Glutamatergic neuron (in vitro differentiated cells): ENCODE results near the gene GFRAL. TPM values are rescaled to one million over a fixed set of nuclear protein-coding genes. Genes with fewer than 3 reads are reported as not detected.
"Not testable (repeated sequence)": the region's sequence is repeated elsewhere in the genome, so short reads cannot be mapped to it uniquely, and the experiment has no call there.

Experiments
- DNase-seq: peaks from one replicate; pipeline ENCODE4 v3.0.0; 2022
- H3K27ac Mint-ChIP-seq: one replicate; pipeline ENCODE4 v1.8.0; 2020; ENCODE audit warnings: mild to moderate bottlenecking, mixed read lengths, inconsistent platforms; ENCODE audit not compliant: unreplicated experiment
- H3K27me3 Mint-ChIP-seq: one replicate; pipeline ENCODE4 v1.8.0; 2020; ENCODE audit warnings: mild to moderate bottlenecking, moderate library complexity, mixed read lengths, inconsistent platforms; ENCODE audit not compliant: unreplicated experiment
- H3K36me3 Mint-ChIP-seq: one replicate; pipeline ENCODE4 v1.8.0; 2020; ENCODE audit warnings: mild to moderate bottlenecking, mixed read lengths, inconsistent platforms; ENCODE audit not compliant: unreplicated experiment
- H3K4me1 Mint-ChIP-seq: one replicate; pipeline ENCODE4 v1.8.0; 2020; ENCODE audit warnings: mild to moderate bottlenecking, low read depth, mixed read lengths, inconsistent platforms; ENCODE audit not compliant: unreplicated experiment
- H3K4me3 Mint-ChIP-seq: one replicate; pipeline ENCODE4 v1.8.0; 2020; ENCODE audit warnings: mild to moderate bottlenecking, mixed read lengths, inconsistent platforms; ENCODE audit not compliant: unreplicated experiment
- H3K9me3 Mint-ChIP-seq: one replicate; pipeline ENCODE4 v1.8.0; 2020; ENCODE audit warnings: mild to moderate bottlenecking, moderate library complexity, mixed read lengths, inconsistent platforms; ENCODE audit not compliant: unreplicated experiment
- total RNA-seq: library from RNA; stranded (reverse); fragmentation: NEBNext Ultra II Directional; extraction: Animal tissue kit (Norgen Biotek cat#: 25700); gene quantifications from one replicate; pipeline ENCODE4 v1.2.1, GENCODE V29; 2021; ENCODE audit not compliant: unreplicated experiment
- TF ChIP-seq, protein P1 (sequence below): fragments of 200-600 bp; sonication (generic); IDR thresholded peaks from one replicate; pipeline ENCODE4 v1.5.0; 2021; ENCODE audit not compliant: partially characterized antibody, unreplicated experiment

Gene GFRAL
- total RNA-seq, 1 donor from 2014 or later: not detected

- H3K36me3 Mint-ChIP-seq: no peaks in the 10 kb centered on the region
- H3K4me1 Mint-ChIP-seq: no peaks in the 10 kb centered on the region
- TF ChIP-seq, protein P1, sequence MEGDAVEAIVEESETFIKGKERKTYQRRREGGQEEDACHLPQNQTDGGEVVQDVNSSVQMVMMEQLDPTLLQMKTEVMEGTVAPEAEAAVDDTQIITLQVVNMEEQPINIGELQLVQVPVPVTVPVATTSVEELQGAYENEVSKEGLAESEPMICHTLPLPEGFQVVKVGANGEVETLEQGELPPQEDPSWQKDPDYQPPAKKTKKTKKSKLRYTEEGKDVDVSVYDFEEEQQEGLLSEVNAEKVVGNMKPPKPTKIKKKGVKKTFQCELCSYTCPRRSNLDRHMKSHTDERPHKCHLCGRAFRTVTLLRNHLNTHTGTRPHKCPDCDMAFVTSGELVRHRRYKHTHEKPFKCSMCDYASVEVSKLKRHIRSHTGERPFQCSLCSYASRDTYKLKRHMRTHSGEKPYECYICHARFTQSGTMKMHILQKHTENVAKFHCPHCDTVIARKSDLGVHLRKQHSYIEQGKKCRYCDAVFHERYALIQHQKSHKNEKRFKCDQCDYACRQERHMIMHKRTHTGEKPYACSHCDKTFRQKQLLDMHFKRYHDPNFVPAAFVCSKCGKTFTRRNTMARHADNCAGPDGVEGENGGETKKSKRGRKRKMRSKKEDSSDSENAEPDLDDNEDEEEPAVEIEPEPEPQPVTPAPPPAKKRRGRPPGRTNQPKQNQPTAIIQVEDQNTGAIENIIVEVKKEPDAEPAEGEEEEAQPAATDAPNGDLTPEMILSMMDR: no peak
- no peak for DNase-seq
- no peak overlapping the region for H3K4me3 Mint-ChIP-seq
- H3K9me3 Mint-ChIP-seq: no peaks in the 10 kb centered on the region
- no peaks in the 10 kb centered on the region for H3K27me3 Mint-ChIP-seq
- no peak overlapping the region for H3K27ac Mint-ChIP-seq
Measured at GRCh38 chr6:55290736-55291135, 36.5 kb upstream of the GFRAL start.

- TF ChIP-seq, protein P1: peak; percentile 30
- Mint-ChIP-seq H3K36me3 (no peaks in the 10 kb centered on the region), H3K27ac (no peak overlapping the region), H3K27me3 (no peaks in the 10 kb centered on the region), H3K4me1 (no peaks in the 10 kb centered on the region), H3K9me3 (no peaks in the 10 kb centered on the region), H3K4me3 (no peak overlapping the region)
- DNase-seq: no peak
Measured at GRCh38 chr6:55293116-55293515, 34.2 kb upstream of the GFRAL start.

GRCh38 chr6:55297214-55297613, 30.1 kb upstream of the GFRAL start:
- H3K4me1 Mint-ChIP-seq, H3K27ac Mint-ChIP-seq, H3K9me3 Mint-ChIP-seq, H3K36me3 Mint-ChIP-seq, DNase-seq, H3K27me3 Mint-ChIP-seq, H3K4me3 Mint-ChIP-seq: not testable (repeated sequence)

DNA sequence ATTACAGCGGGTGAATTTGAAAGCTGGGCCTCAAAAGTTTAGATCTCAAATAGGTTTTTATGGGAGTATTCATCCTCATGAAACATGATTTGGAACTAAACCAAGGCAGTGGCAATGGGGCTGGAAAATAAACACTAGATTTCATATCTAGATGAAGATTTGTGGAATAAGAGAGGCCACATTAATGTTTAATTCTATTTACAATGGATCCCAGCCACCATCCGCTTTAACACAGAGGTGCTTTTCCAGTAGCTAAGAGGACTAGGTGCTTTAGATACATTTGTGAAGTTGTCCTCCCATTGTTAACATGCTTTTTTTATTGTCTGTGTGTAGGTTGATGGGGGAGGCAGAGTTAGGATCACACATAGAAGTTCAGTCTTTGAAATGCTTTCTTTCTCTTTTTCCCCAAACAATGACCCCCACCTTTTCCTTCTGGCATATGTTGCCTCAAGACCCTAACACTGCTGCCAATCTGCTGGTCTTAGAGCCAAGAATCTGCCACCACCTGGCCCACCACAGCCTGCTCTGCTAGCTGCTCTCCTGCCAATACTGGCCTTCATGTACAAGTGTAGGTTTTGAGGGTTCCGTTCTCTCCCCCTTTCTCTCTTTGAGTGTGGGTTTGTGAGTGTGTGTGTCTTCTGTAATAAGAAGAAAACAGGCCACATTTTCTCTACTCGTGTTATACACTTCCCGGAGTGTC, 27.8 kb upstream of the GFRAL start:
- Mint-ChIP-seq H3K36me3 (no peaks in the 10 kb centered on the region), H3K9me3 (no peaks in the 10 kb centered on the region), H3K4me3 (no peak overlapping the region), H3K4me1 (peaks cover 4% of the 10 kb centered on the region), H3K27ac (peak overlapping the region; percentile 36), H3K27me3 (peaks cover 3% of the 10 kb centered on the region)
- TF ChIP-seq, protein P1: no peak
- no peak for DNase-seq

- H3K9me3 Mint-ChIP-seq: no peaks in the 10 kb centered on the region
- no peaks in the 10 kb centered on the region for H3K27me3 Mint-ChIP-seq
- no peak overlapping the region for H3K4me3 Mint-ChIP-seq
- TF ChIP-seq, protein P1: no peak
- peaks cover 3% of the 10 kb centered on the region for H3K4me1 Mint-ChIP-seq
- no peak for DNase-seq
- no peaks in the 10 kb centered on the region for H3K36me3 Mint-ChIP-seq
- no peak overlapping the region for H3K27ac Mint-ChIP-seq
Measured at GRCh38 chr6:55304747-55305146, 22.5 kb upstream of the GFRAL start.
